Measurements from ENCODE around the gene TRAP1.

TRAP1 gene

GRCh38 chr16:3672571-3673041, 44.7 kb downstream of the TRAP1 start:
- Histone ChIP-seq H3K4me3 (no peak overlapping the region), H3K27ac (no peak overlapping the region), H3K36me3 (ENCODE audit: insufficient read depth, low read length) (peaks cover 71% of the 10 kb centered on the region), H3K9ac (ENCODE audit: insufficient read length) (no peak overlapping the region), H3K9me3 (ENCODE audit: low read depth, low read length) (no peaks in the 10 kb centered on the region)
- DNase-seq (ENCODE audit: low read depth, low spot score): no peak
- TF ChIP-seq FOXP2 (optimal IDR thresholded peaks at IDR 0.05; ENCODE audit: control extremely low read depth, extremely low read length, insufficient read depth) (no peak), POLR2AphosphoS5 (IDR thresholded peaks at IDR 0.05; ENCODE audit: borderline replicate concordance, low read depth, low read length) (no peak), EZH2 (IDR thresholded peaks at IDR 0.05) (no peak)

- H3K36me3 ChIP-seq (ENCODE audit: insufficient read depth, low read length): peaks cover 70% of the 10 kb centered on the region
Measured at GRCh38 chr16:3671424-3671823, 45.9 kb downstream of the TRAP1 start.

GRCh38 chr16:3670711-3671110, 46.6 kb downstream of the TRAP1 start:
- H3K36me3 ChIP-seq (ENCODE audit: insufficient read depth, low read length): peaks cover 70% of the 10 kb centered on the region
- no peaks in the 10 kb centered on the region for H3K9me3 ChIP-seq (ENCODE audit: low read depth, low read length)
- H3K4me3 ChIP-seq: no peak overlapping the region
- H3K27ac ChIP-seq: no peak overlapping the region
- TF ChIP-seq EZH2 (IDR thresholded peaks at IDR 0.05): no peak
- TF ChIP-seq FOXP2 (optimal IDR thresholded peaks at IDR 0.05; ENCODE audit: control extremely low read depth, extremely low read length, insufficient read depth): no peak
- no peak for TF ChIP-seq POLR2AphosphoS5 (IDR thresholded peaks at IDR 0.05; ENCODE audit: borderline replicate concordance, low read depth, low read length)
- DNase-seq (ENCODE audit: low read depth, low spot score): no peak
- H3K9ac ChIP-seq (ENCODE audit: insufficient read length): no peak overlapping the region

More at GRCh38 chr16:3671424-3671823, 45.9 kb downstream of the TRAP1 start:
- Histone ChIP-seq H3K27ac (no peak overlapping the region), H3K4me3 (no peak overlapping the region), H3K9me3 (ENCODE audit: low read depth, low read length) (no peaks in the 10 kb centered on the region), H3K9ac (ENCODE audit: insufficient read length) (no peak overlapping the region)
- TF ChIP-seq EZH2 (IDR thresholded peaks at IDR 0.05) (no peak), FOXP2 (optimal IDR thresholded peaks at IDR 0.05; ENCODE audit: control extremely low read depth, extremely low read length, insufficient read depth) (no peak), POLR2AphosphoS5 (IDR thresholded peaks at IDR 0.05; ENCODE audit: borderline replicate concordance, low read depth, low read length) (no peak)
- DNase-seq (ENCODE audit: low read depth, low spot score): no peak

GRCh38 chr16:3669082-3669481, 48.2 kb downstream of the TRAP1 start:
- Histone ChIP-seq H3K9me3 (ENCODE audit: low read depth, low read length) (no peaks in the 10 kb centered on the region), H3K36me3 (ENCODE audit: insufficient read depth, low read length) (peaks cover 70% of the 10 kb centered on the region), H3K9ac (ENCODE audit: insufficient read length) (no peak overlapping the region), H3K27ac (no peak overlapping the region), H3K4me3 (no peak overlapping the region)
- DNase-seq (ENCODE audit: low read depth, low spot score): no peak
- TF ChIP-seq FOXP2 (optimal IDR thresholded peaks at IDR 0.05; ENCODE audit: control extremely low read depth, extremely low read length, insufficient read depth) (no peak), EZH2 (IDR thresholded peaks at IDR 0.05) (no peak), POLR2AphosphoS5 (IDR thresholded peaks at IDR 0.05; ENCODE audit: borderline replicate concordance, low read depth, low read length) (no peak)

- TF ChIP-seq EZH2 (IDR thresholded peaks at IDR 0.05): no peak
- TF ChIP-seq POLR2AphosphoS5 (IDR thresholded peaks at IDR 0.05; ENCODE audit: borderline replicate concordance, low read depth, low read length): no peak
- no peak for TF ChIP-seq FOXP2 (optimal IDR thresholded peaks at IDR 0.05; ENCODE audit: control extremely low read depth, extremely low read length, insufficient read depth)
- Histone ChIP-seq H3K9me3 (ENCODE audit: low read depth, low read length) (no peaks in the 10 kb centered on the region), H3K27ac (no peak overlapping the region), H3K36me3 (ENCODE audit: insufficient read depth, low read length) (peaks cover 67% of the 10 kb centered on the region), H3K4me3 (no peak overlapping the region), H3K9ac (ENCODE audit: insufficient read length) (no peak overlapping the region)
- DNase-seq (ENCODE audit: low read depth, low spot score): no peak
Measured at GRCh38 chr16:3668626-3669025, 48.7 kb downstream of the TRAP1 start.

- Histone ChIP-seq H3K9ac (ENCODE audit: insufficient read length) (no peak overlapping the region), H3K36me3 (ENCODE audit: insufficient read depth, low read length) (peaks cover 75% of the 10 kb centered on the region), H3K4me3 (no peak overlapping the region), H3K9me3 (ENCODE audit: low read depth, low read length) (no peaks in the 10 kb centered on the region), H3K27ac (no peak overlapping the region)
- DNase-seq (ENCODE audit: low read depth, low spot score): no peak
- TF ChIP-seq EZH2 (IDR thresholded peaks at IDR 0.05) (no peak), POLR2AphosphoS5 (IDR thresholded peaks at IDR 0.05; ENCODE audit: borderline replicate concordance, low read depth, low read length) (no peak), FOXP2 (optimal IDR thresholded peaks at IDR 0.05; ENCODE audit: control extremely low read depth, extremely low read length, insufficient read depth) (no peak)
Measured at GRCh38 chr16:3665508-3665907, 51.8 kb downstream of the TRAP1 start.

- TF ChIP-seq EZH2 (IDR thresholded peaks at IDR 0.05) (no peak), POLR2AphosphoS5 (IDR thresholded peaks at IDR 0.05; ENCODE audit: borderline replicate concordance, low read depth, low read length) (no peak), FOXP2 (optimal IDR thresholded peaks at IDR 0.05; ENCODE audit: control extremely low read depth, extremely low read length, insufficient read depth) (no peak)
- Histone ChIP-seq H3K36me3 (ENCODE audit: insufficient read depth, low read length) (peaks cover 87% of the 10 kb centered on the region), H3K9me3 (ENCODE audit: low read depth, low read length) (no peaks in the 10 kb centered on the region), H3K9ac (ENCODE audit: insufficient read length) (no peak overlapping the region), H3K27ac (no peak overlapping the region), H3K4me3 (no peak overlapping the region)
- no peak for DNase-seq (ENCODE audit: low read depth, low spot score)
Measured at GRCh38 chr16:3664187-3664896, 53.0 kb downstream of the TRAP1 start.

- Histone ChIP-seq H3K9me3 (ENCODE audit: low read depth, low read length) (no peaks in the 10 kb centered on the region), H3K27ac (no peak overlapping the region), H3K36me3 (ENCODE audit: insufficient read depth, low read length) (peaks cover 93% of the 10 kb centered on the region), H3K4me3 (no peak overlapping the region), H3K9ac (ENCODE audit: insufficient read length) (no peak overlapping the region)
- DNase-seq (ENCODE audit: low read depth, low spot score): no peak
- TF ChIP-seq POLR2AphosphoS5 (IDR thresholded peaks at IDR 0.05; ENCODE audit: borderline replicate concordance, low read depth, low read length) (no peak), EZH2 (IDR thresholded peaks at IDR 0.05) (no peak), FOXP2 (optimal IDR thresholded peaks at IDR 0.05; ENCODE audit: control extremely low read depth, extremely low read length, insufficient read depth) (no peak)
Measured at GRCh38 chr16:3662601-3663000, 54.7 kb downstream of the TRAP1 start.
